GM10266 (cell line): ENCODE data around the gene FIBCD1.

ENCODE experiments used
- DNase-seq: peaks from one replicate; pipeline ENCODE4 v3.0.0; 2012; ENCODE audit errors: extremely low spot score
- CTCF ChIP-seq: IDR thresholded peaks from 2 replicates; pipeline ENCODE4 v1.5.1; 2012; ENCODE audit warnings: mild to moderate bottlenecking, low read depth; ENCODE audit not compliant: control insufficient read depth, insufficient read depth; ENCODE audit errors: missing control alignments

Gene FIBCD1

GRCh38 chr9:130985029-130985428 lies 46.0 kb upstream of the FIBCD1 start:
- DNase-seq, result no peak
- TF ChIP-seq CTCF, result no peak

GRCh38 chr9:130984521-130984920 lies 45.5 kb upstream of the FIBCD1 start:
- no peak for TF ChIP-seq CTCF
- DNase-seq, result no peak

- no peak for TF ChIP-seq CTCF
- DNase-seq, result no peak
These were observed 44.9 kb upstream of the FIBCD1 start for GRCh38 chr9:130983970-130984369.

- TF ChIP-seq CTCF, result no peak
- no peak for DNase-seq
These were observed 44.3 kb upstream of the FIBCD1 start for GRCh38 chr9:130983359-130983670.

GRCh38 chr9:130982636-130983358 lies 43.8 kb upstream of the FIBCD1 start:
- DNase-seq, result no peak
- TF ChIP-seq CTCF, result no peak

- TF ChIP-seq CTCF, result no peak
- DNase-seq, result no peak
These were observed 42.7 kb upstream of the FIBCD1 start for GRCh38 chr9:130981756-130982137.

GRCh38 chr9:130981002-130981755 lies 42.1 kb upstream of the FIBCD1 start:
- TF ChIP-seq CTCF, result no peak
- no peak for DNase-seq
